GM19099 (cell line): ENCODE measurements around the gene TOGARAM2.

ENCODE experiments used
- POLR2A ChIP-seq: IDR thresholded peaks from 3 replicates; pipeline ENCODE4 v1.6.1; 2011; ENCODE audit warnings: low read depth; ENCODE audit not compliant: insufficient read length; ENCODE audit errors: extremely low read depth

TOGARAM2 gene

GRCh38 chr2:28981016-28981441, at the start of gene TOGARAM2:
TOGARAM2 (plus strand) TSS chr2:28981298; CDS start chr2:28994835, 13,537 bp downstream.
- no peak for TF ChIP-seq POLR2A

GRCh38 chr2:28934769-28935168, 46.3 kb upstream of the TOGARAM2 start:
- no peak for TF ChIP-seq POLR2A

GRCh38 chr2:28941008-28941407, 40.1 kb upstream of the TOGARAM2 start:
- TF ChIP-seq POLR2A, result no peak

- TF ChIP-seq POLR2A, result no peak
These were observed 36.4 kb upstream of the TOGARAM2 start for GRCh38 chr2:28944535-28945248.

GRCh38 chr2:28948160-28948559, 32.9 kb upstream of the TOGARAM2 start:
- TF ChIP-seq POLR2A, result no peak

- no peak for TF ChIP-seq POLR2A
These were observed 31.9 kb upstream of the TOGARAM2 start for GRCh38 chr2:28949190-28949589.

- no peak for TF ChIP-seq POLR2A
These were observed 31.3 kb upstream of the TOGARAM2 start for GRCh38 chr2:28949617-28950305.

- TF ChIP-seq POLR2A, result no peak
These were observed 30.0 kb upstream of the TOGARAM2 start for GRCh38 chr2:28950941-28951630.

- TF ChIP-seq POLR2A, result no peak
These were observed 28.9 kb upstream of the TOGARAM2 start for GRCh38 chr2:28951910-28952835.

- TF ChIP-seq POLR2A, result no peak
These were observed 28.3 kb upstream of the TOGARAM2 start for GRCh38 chr2:28952836-28953211.

- no peak for TF ChIP-seq POLR2A
These were observed 25.6 kb upstream of the TOGARAM2 start for GRCh38 chr2:28955467-28955866.

GRCh38 chr2:28956415-28956826, 24.7 kb upstream of the TOGARAM2 start:
- TF ChIP-seq POLR2A, result no peak

GRCh38 chr2:28956890-28957289, 24.2 kb upstream of the TOGARAM2 start:
- TF ChIP-seq POLR2A, result no peak

GRCh38 chr2:28958689-28959088, 22.4 kb upstream of the TOGARAM2 start:
- no peak for TF ChIP-seq POLR2A

- no peak for TF ChIP-seq POLR2A
These were observed 20.7 kb upstream of the TOGARAM2 start for GRCh38 chr2:28960401-28960800.
